ENCODE measurements around the gene ADGRB2.

ADGRB2 gene

DNA sequence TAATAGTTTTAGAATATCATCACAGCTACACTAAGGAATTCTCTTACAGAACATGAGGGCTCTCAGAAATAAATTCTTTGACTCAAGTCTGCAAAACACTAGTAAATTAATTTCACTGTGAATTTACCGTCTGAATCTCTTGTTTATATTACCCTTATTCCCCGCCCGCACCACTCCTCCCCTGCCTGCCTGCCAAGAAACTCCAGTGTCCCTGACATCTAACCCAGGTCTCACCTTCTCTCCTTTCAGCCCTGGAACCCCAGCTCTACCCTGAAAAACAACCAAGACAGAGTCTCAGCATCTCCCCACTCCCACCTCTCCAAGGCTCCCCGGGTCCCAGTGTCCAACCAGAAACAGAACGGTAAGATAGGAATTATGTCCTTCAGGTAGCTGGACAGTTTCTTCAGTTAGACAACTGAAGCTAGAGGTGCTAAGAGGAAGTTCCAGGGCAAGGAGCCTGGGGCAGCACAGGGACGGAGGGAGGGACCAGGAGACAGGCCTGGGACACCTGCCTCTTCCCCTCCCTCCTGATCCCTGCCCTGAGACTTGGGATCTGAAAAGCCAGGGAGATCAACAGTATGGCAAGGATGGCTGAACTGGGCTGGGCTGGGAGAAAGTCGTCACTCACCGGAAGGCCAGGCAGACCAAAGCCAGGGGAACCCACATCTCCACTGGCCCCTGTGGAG lies 75.8 kb downstream of the ADGRB2 start:
- in situ Hi-C loops (cut with MboI; ENCODE audit: low sequenced_read_pairs): no loop called here

GRCh38 chr1:31687601-31688000 lies 76.5 kb downstream of the ADGRB2 start:
- in situ Hi-C loops (cut with MboI; ENCODE audit: low sequenced_read_pairs): no loop called here

DNA sequence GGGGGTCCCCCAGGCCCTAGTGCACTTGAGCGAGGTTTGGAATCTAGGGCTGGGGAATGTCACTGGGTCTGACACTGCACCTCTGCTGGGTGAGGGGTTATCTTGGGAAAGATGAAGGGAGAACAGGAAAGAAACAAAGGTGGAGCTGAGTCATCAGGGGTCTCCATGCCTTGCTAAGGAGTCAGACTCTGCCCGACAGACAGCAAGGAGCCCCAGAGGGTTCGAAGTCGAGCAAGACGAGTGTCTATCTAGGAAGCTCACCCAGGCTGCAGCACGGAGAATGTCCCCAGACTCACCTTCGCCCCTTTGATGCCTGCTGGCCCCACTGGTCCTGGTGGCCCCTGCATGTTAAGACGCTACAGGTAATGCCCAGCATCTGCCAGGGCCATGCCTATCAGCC lies 78.3 kb downstream of the ADGRB2 start:
- in situ Hi-C loops (cut with MboI; ENCODE audit: low sequenced_read_pairs): no loop called here

DNA sequence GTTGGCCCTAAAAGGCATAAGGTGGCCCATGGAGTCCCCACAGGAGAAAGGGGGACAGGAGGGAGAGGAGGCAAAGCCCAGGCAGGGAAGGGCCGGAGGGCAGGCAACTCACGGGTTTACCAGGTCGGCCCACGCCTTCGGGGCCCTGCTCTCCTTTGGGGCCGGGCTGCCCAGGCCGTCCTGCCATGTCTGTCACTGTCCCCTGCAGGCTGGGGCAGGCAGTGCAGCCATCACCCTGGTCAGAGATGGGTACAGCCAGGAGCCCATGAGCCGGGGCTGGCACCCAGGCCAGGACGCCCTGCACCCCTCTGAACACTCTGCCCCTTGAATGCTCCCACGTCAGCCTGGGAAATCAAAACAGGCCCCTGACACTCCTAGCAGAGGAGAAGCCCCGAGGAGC lies 80.1 kb downstream of the ADGRB2 start:
- in situ Hi-C loops (cut with MboI; ENCODE audit: low sequenced_read_pairs): no loop called here

- in situ Hi-C loops (cut with MboI; ENCODE audit: low sequenced_read_pairs): no loop called here
These were observed 82.7 kb downstream of the ADGRB2 start for GRCh38 chr1:31681415-31681814.

GRCh38 chr1:31679676-31680230 lies 84.4 kb downstream of the ADGRB2 start:
- in situ Hi-C loops (cut with MboI; ENCODE audit: low sequenced_read_pairs): no loop called here

DNA sequence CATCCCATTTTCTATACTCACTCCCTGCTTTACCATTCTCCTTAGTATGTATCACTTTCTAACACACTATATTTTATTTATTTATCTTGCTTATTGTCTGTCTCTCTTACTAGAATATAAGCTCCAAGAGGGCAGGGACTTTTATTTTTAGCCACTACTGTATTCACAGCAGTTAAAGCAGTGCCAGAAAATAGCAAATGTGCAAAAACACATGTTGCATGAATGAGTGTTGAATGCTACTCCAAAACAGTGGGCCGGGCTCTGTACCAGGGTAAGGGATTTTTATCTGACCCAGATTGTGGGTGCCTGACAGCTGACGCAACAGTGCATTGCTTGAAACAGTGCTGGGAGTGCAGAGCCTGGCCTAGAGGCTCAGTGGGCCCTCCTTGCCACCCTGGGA lies 85.0 kb downstream of the ADGRB2 start:
- in situ Hi-C loops (cut with MboI; ENCODE audit: low sequenced_read_pairs): no loop called here

DNA sequence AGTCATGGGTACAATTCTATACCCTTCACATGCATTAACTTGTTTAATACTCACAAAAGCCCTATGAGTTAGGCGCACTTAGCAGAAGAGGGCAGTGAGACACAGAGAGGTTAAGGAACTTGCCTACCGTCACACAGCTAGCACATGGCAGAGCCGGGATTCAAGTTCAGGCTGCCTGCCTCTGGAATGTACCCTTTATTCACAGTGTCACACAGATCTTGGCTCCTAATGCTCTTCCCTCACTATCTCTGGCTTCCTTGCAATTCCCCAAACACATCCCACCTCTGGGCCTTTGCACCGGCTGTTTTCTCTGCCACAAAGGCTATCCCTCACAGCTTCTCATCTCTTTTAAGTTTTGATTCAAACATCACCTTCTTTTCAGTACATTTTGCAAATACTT lies 85.5 kb downstream of the ADGRB2 start:
- in situ Hi-C loops (cut with MboI; ENCODE audit: low sequenced_read_pairs): no loop called here

GRCh38 chr1:31677949-31678348 lies 86.2 kb downstream of the ADGRB2 start:
- in situ Hi-C loops (cut with MboI; ENCODE audit: low sequenced_read_pairs): no loop called here

- in situ Hi-C loops (cut with MboI; ENCODE audit: low sequenced_read_pairs): no loop called here
These were observed 86.7 kb downstream of the ADGRB2 start for GRCh38 chr1:31677401-31677800.

All from HL-60/S4 treated with phorbol 12-myristate 13-acetate at 8.2 ng/mL for 4 days and 3 days (cell line).